HEK293 (cell line): Measurements from ENCODE around the gene RAB5IF.

Experiments
- CTCF ChIA-PET: fragments of 350-600 bp; formaldehyde crosslinking; extraction: SDS; loops from one replicate; lab custom pipeline; 2021; ENCODE audit warnings: antibody characterized with exemption; lab: Yijun Ruan, JAX
- POLR2A ChIA-PET: fragments of 300-600 bp; formaldehyde crosslinking; extraction: SDS; loops from one replicate; lab custom pipeline; 2020; ENCODE audit warnings: antibody characterized with exemption, inconsistent platforms; lab: Yijun Ruan, JAX
- H3K27ac ChIP-seq: fragments of 200-500 bp; sonication (Bioruptor generic); 2 replicates; pipeline ENCODE4 v1.5.1; 2014; ENCODE audit warnings: low read depth, low read length, control low read depth, inconsistent platforms; ENCODE audit errors: extremely low read depth
- H3K36me3 ChIP-seq, 2 experiments: fragments of 200-500 bp in 1 of 2; sonication (Bioruptor generic) in 1 of 2; 1 replicate in 1 of 2; 2 replicates in 1 of 2; pipeline ENCODE4 v1.5.1; 2014 to 2017; ENCODE audit warnings: inconsistent platforms in 2 of 2, low read length in 2 of 2; ENCODE audit not compliant: control insufficient read depth in 2 of 2, insufficient read depth in 1 of 2
- H3K4me1 ChIP-seq: fragments of 200-500 bp; sonication (Bioruptor generic); 2 replicates; pipeline ENCODE4 v1.5.1; 2014; ENCODE audit warnings: mild to moderate bottlenecking, low read length, inconsistent platforms; ENCODE audit not compliant: control insufficient read depth, insufficient read depth
- H3K4me3 ChIP-seq: 2 replicates; pipeline ENCODE4 v1.5.1; 2011; ENCODE audit warnings: low read depth, mild to moderate bottlenecking, control low read depth, low read length, moderate library complexity
- H3K9me3 ChIP-seq: fragments of 200-500 bp; sonication (Bioruptor generic); 2 replicates; pipeline ENCODE4 v1.5.1; 2014; ENCODE audit warnings: low read depth, low read length, inconsistent platforms; ENCODE audit not compliant: control insufficient read depth, insufficient read depth
- KLF8 ChIP-seq: fragments of 450-650 bp; formaldehyde crosslinking; IDR thresholded peaks from 2 replicates; pipeline ENCODE4 v1.5.1; 2016; ENCODE audit warnings: missing biosample characterization, missing genetic modification characterization
- MEIS1 ChIP-seq: sonication (generic); formaldehyde crosslinking; IDR thresholded peaks from 2 replicates; pipeline ENCODE4 v1.8.1; 2022; ENCODE audit warnings: missing genetic modification reagents, mild to moderate bottlenecking, borderline replicate concordance
- REPIN1 ChIP-seq: fragments of 450-650 bp; formaldehyde crosslinking; IDR thresholded peaks from 2 replicates; pipeline ENCODE4 v1.5.1; 2017; ENCODE audit warnings: missing biosample characterization, missing genetic modification characterization, low read depth
- SALL2 ChIP-seq: fragments of 450-650 bp; formaldehyde crosslinking; IDR thresholded peaks from 2 replicates; pipeline ENCODE4 v1.5.0; 2017; ENCODE audit warnings: missing biosample characterization, mild to moderate bottlenecking, missing genetic modification characterization, borderline replicate concordance
- ZBTB11 ChIP-seq: fragments of 450-650 bp; formaldehyde crosslinking; conservative IDR thresholded peaks from 2 replicates; pipeline ENCODE4 v1.5.1; 2016; ENCODE audit warnings: low read depth, missing biosample characterization, missing genetic modification characterization
- ZBTB49 ChIP-seq: fragments of 450-650 bp; formaldehyde crosslinking; IDR thresholded peaks from 2 replicates; pipeline ENCODE4 v1.5.1; 2016; ENCODE audit warnings: missing biosample characterization, missing genetic modification characterization, low read depth
- ZBTB7A ChIP-seq: fragments of 450-650 bp; formaldehyde crosslinking; IDR thresholded peaks from 2 replicates; pipeline ENCODE4 v1.5.1; 2016; ENCODE audit warnings: low read depth, missing biosample characterization, missing genetic modification characterization
- ZEB2 ChIP-seq: fragments of 450-650 bp; formaldehyde crosslinking; IDR thresholded peaks from 2 replicates; pipeline ENCODE4 v1.5.1; 2016; ENCODE audit warnings: missing biosample characterization, missing genetic modification characterization
- ZNF26 ChIP-seq: fragments of 450-650 bp; formaldehyde crosslinking; IDR thresholded peaks from 2 replicates; pipeline ENCODE4 v1.5.1; 2016; ENCODE audit warnings: missing biosample characterization, missing genetic modification characterization
- ZNF514 ChIP-seq: fragments of 450-650 bp; formaldehyde crosslinking; IDR thresholded peaks from 2 replicates; pipeline ENCODE4 v1.5.1; 2016; ENCODE audit warnings: missing biosample characterization, missing genetic modification characterization
- ZNF624 ChIP-seq: fragments of 450-650 bp; formaldehyde crosslinking; IDR thresholded peaks from 2 replicates; pipeline ENCODE4 v1.5.1; 2017; ENCODE audit warnings: missing biosample characterization, missing genetic modification characterization
- ZNF639 ChIP-seq: fragments of 450-650 bp; formaldehyde crosslinking; IDR thresholded peaks from 2 replicates; pipeline ENCODE4 v1.5.1; 2016; ENCODE audit warnings: missing biosample characterization, missing genetic modification characterization
- ZNF654 ChIP-seq: fragments of 450-650 bp; formaldehyde crosslinking; IDR thresholded peaks from 2 replicates; pipeline ENCODE4 v1.5.1; 2016; ENCODE audit warnings: low read depth, missing biosample characterization, missing genetic modification characterization
- ZNF664 ChIP-seq: fragments of 450-650 bp; formaldehyde crosslinking; IDR thresholded peaks from 2 replicates; pipeline ENCODE4 v1.5.1; 2016; ENCODE audit warnings: missing biosample characterization, missing genetic modification characterization
- ZNF776 ChIP-seq: fragments of 450-650 bp; formaldehyde crosslinking; IDR thresholded peaks from 2 replicates; pipeline ENCODE4 v1.5.0; 2017; ENCODE audit warnings: missing biosample characterization, missing genetic modification characterization, borderline replicate concordance
- TF ChIP-seq, protein P1 (sequence below): fragments of 450-650 bp; IDR thresholded peaks from 2 replicates; pipeline ENCODE4 v1.5.1; 2018; ENCODE audit warnings: missing biosample characterization, missing genetic modification characterization

The RAB5IF gene

GRCh38 chr20:36623444-36623843, 17.9 kb downstream of the RAB5IF start (continued):
- TF ChIP-seq SALL2 (tag by site-specific recombination), result no peak
- TF ChIP-seq ZNF624 (tag by site-specific recombination), result no peak
- TF ChIP-seq ZNF639 (tag by site-specific recombination), result no peak
- no peak for TF ChIP-seq ZNF26 (tag by site-specific recombination)
- no peak for TF ChIP-seq MEIS1 (CRISPR knock-in tag)
- TF ChIP-seq ZBTB7A, result no peak
- no peak for TF ChIP-seq ZBTB11 (tag by site-specific recombination)
- TF ChIP-seq, protein P1, sequence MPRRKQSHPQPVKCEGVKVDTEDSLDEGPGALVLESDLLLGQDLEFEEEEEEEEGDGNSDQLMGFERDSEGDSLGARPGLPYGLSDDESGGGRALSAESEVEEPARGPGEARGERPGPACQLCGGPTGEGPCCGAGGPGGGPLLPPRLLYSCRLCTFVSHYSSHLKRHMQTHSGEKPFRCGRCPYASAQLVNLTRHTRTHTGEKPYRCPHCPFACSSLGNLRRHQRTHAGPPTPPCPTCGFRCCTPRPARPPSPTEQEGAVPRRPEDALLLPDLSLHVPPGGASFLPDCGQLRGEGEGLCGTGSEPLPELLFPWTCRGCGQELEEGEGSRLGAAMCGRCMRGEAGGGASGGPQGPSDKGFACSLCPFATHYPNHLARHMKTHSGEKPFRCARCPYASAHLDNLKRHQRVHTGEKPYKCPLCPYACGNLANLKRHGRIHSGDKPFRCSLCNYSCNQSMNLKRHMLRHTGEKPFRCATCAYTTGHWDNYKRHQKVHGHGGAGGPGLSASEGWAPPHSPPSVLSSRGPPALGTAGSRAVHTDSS (tag by site-specific recombination), result no peak

- POLR2A ChIA-PET, result interaction anchor here (0.7 kb wide), 1 partner anchor 10 kb away, joined by 3 read pairs; no protein-coding TSS in a partner anchor
These were observed 18.7 kb downstream of the RAB5IF start for GRCh38 chr20:36624068-36624943.

More at GRCh38 chr20:36624068-36624943, 18.7 kb downstream of the RAB5IF start:
- no peak for TF ChIP-seq REPIN1 (tag by site-specific recombination)
- TF ChIP-seq ZBTB49 (tag by site-specific recombination), result no peak
- TF ChIP-seq KLF8 (tag by site-specific recombination), result no peak
- no peak for TF ChIP-seq ZNF654 (tag by site-specific recombination)
- TF ChIP-seq ZEB2, result no peak
- TF ChIP-seq ZNF776 (tag by site-specific recombination), result no peak
- TF ChIP-seq ZNF514 (tag by site-specific recombination), result no peak
- no peak for TF ChIP-seq ZNF664 (tag by site-specific recombination)
- Histone ChIP-seq H3K4me3 (no peak overlapping the region), H3K27ac (no peak overlapping the region), H3K4me1 (no peaks in the 10 kb centered on the region), H3K36me3 (no peaks in the 10 kb centered on the region; a peak in 1 of 3 replicates), H3K9me3 (no peaks in the 10 kb centered on the region)
- CTCF ChIA-PET, result interaction anchor here (0.7 to 2.4 kb wide), 4 partner anchors 10 to 76 kb away, joined by 3 to 11 read pairs (median 3); no protein-coding TSS in a partner anchor
